WTC11 (cell line): ENCODE results near the gene METTL9. TPM values are rescaled to one million over a fixed set of nuclear protein-coding genes. Genes with fewer than 3 reads are reported as not detected.

Experiments used
- ATAC-seq: fragments of 200-7000 bp; cut with Tn5 transposase; 2 replicates; pipeline ENCODE4 v1.10.0; 2021; ENCODE audit warnings: mild to moderate bottlenecking, moderate library complexity
- CTCF ChIA-PET: fragments of 300-600 bp; sonication (Branson Sonifier 250); formaldehyde crosslinking; loops from one replicate; lab custom pipeline; 2021; ENCODE audit warnings: antibody characterized with exemption; lab: Charles Lee
- POLR2A ChIA-PET: fragments of 350-600 bp; sonication (Branson Sonifier 250); formaldehyde crosslinking; loops from one replicate; lab custom pipeline; 2021; ENCODE audit warnings: antibody characterized with exemption; lab: Charles Lee
- DNase-seq: peaks from one replicate; pipeline ENCODE4 v3.0.0; 2021; ENCODE audit warnings: low spot score
- H3K27ac Mint-ChIP-seq: 2 replicates; pipeline ENCODE4 v1.8.0; 2021; ENCODE audit warnings: mixed read lengths
- H3K27me3 Mint-ChIP-seq: 2 replicates; pipeline ENCODE4 v1.8.0; 2021; ENCODE audit warnings: low read depth, mild to moderate bottlenecking, moderate library complexity, mixed read lengths
- H3K36me3 Mint-ChIP-seq: 2 replicates; pipeline ENCODE4 v1.8.0; 2021; ENCODE audit warnings: mixed read lengths
- H3K4me1 Mint-ChIP-seq: 2 replicates; pipeline ENCODE4 v1.8.0; 2022; ENCODE audit warnings: mixed read lengths
- H3K4me3 Mint-ChIP-seq: 2 replicates; pipeline ENCODE4 v1.8.0; 2021; ENCODE audit warnings: mild to moderate bottlenecking, moderate library complexity, mixed read lengths
- H3K9me3 Mint-ChIP-seq: 2 replicates; pipeline ENCODE4 v1.8.0; 2021; ENCODE audit warnings: mixed read lengths
- ATF6 ChIP-seq: sonication (generic); formaldehyde crosslinking; IDR thresholded peaks from 2 replicates; pipeline ENCODE4 v1.8.1; 2023; ENCODE audit warnings: mild to moderate bottlenecking, missing genetic modification reagents
- CBFB ChIP-seq: sonication (generic); formaldehyde crosslinking; IDR thresholded peaks from 2 replicates; pipeline ENCODE4 v1.8.1; 2022; ENCODE audit warnings: mild to moderate bottlenecking, low read depth, missing genetic modification reagents
- ESRRA ChIP-seq: sonication (generic); formaldehyde crosslinking; IDR thresholded peaks from 2 replicates; pipeline ENCODE4 v1.8.1; 2022; ENCODE audit warnings: mild to moderate bottlenecking, missing genetic modification reagents, borderline replicate concordance
- ETV6 ChIP-seq: sonication (generic); formaldehyde crosslinking; IDR thresholded peaks from 2 replicates; pipeline ENCODE4 v1.8.1; 2022; ENCODE audit warnings: mild to moderate bottlenecking, missing genetic modification reagents
- FOXP4 ChIP-seq: sonication (generic); formaldehyde crosslinking; IDR thresholded peaks from 2 replicates; pipeline ENCODE4 v1.8.0; 2022; ENCODE audit warnings: mild to moderate bottlenecking, missing genetic modification reagents
- KAT7 ChIP-seq: sonication (generic); formaldehyde crosslinking; IDR thresholded peaks from 2 replicates; pipeline ENCODE4 v1.8.1; 2023; ENCODE audit warnings: missing genetic modification reagents, mild to moderate bottlenecking, borderline replicate concordance
- MYBL2 ChIP-seq: sonication (generic); formaldehyde crosslinking; IDR thresholded peaks from 2 replicates; pipeline ENCODE4 v1.8.1; 2023; ENCODE audit warnings: mild to moderate bottlenecking, moderate library complexity, missing genetic modification reagents
- NFATC4 ChIP-seq: fragments of 250-450 bp; sonication (Bioruptor Pico); IDR thresholded peaks from 2 replicates; pipeline ENCODE4 v1.9.0; 2021; ENCODE audit warnings: mild to moderate bottlenecking
- NR3C1 ChIP-seq: sonication (generic); formaldehyde crosslinking; conservative IDR thresholded peaks from 2 replicates; pipeline ENCODE4 v1.8.1; 2023; ENCODE audit warnings: low read depth, mild to moderate bottlenecking, missing genetic modification reagents
- SMAD4 ChIP-seq: sonication (generic); formaldehyde crosslinking; IDR thresholded peaks from 2 replicates; pipeline ENCODE4 v1.8.0; 2022; ENCODE audit warnings: mild to moderate bottlenecking, missing genetic modification reagents
- TCF7 ChIP-seq: sonication (generic); formaldehyde crosslinking; IDR thresholded peaks from 2 replicates; pipeline ENCODE4 v1.8.0; 2022; ENCODE audit warnings: mild to moderate bottlenecking, low read depth, missing genetic modification reagents, moderate library complexity
- TEAD1 ChIP-seq: sonication (generic); formaldehyde crosslinking; IDR thresholded peaks from 2 replicates; pipeline ENCODE4 v1.8.0; 2022; ENCODE audit warnings: mild to moderate bottlenecking, missing genetic modification reagents
- TEAD4 ChIP-seq: sonication (generic); formaldehyde crosslinking; IDR thresholded peaks from 2 replicates; pipeline ENCODE4 v1.8.0; 2022; ENCODE audit warnings: mild to moderate bottlenecking, missing genetic modification reagents
- USF1 ChIP-seq: sonication (generic); formaldehyde crosslinking; IDR thresholded peaks from 2 replicates; pipeline ENCODE4 v1.8.0; 2022; ENCODE audit warnings: mild to moderate bottlenecking, missing genetic modification reagents
- ZNF219 ChIP-seq: sonication (generic); formaldehyde crosslinking; IDR thresholded peaks from 2 replicates; pipeline ENCODE4 v1.8.0; 2023; ENCODE audit warnings: missing genetic modification reagents, mild to moderate bottlenecking, borderline replicate concordance
- ZNF232 ChIP-seq: sonication (generic); formaldehyde crosslinking; IDR thresholded peaks from 2 replicates; pipeline ENCODE4 v1.8.0; 2022; ENCODE audit warnings: mild to moderate bottlenecking, missing genetic modification reagents
- ZNF317 ChIP-seq: sonication (generic); formaldehyde crosslinking; IDR thresholded peaks from 2 replicates; pipeline ENCODE4 v1.8.1; 2023; ENCODE audit warnings: low read depth, mild to moderate bottlenecking, moderate library complexity, missing genetic modification reagents, borderline replicate concordance
- ZNF396 ChIP-seq: fragments of 250-450 bp; sonication (Bioruptor Pico); IDR thresholded peaks from 2 replicates; pipeline ENCODE4 v1.8.0; 2021; ENCODE audit warnings: mild to moderate bottlenecking, moderate library complexity, borderline replicate concordance
- total RNA-seq: library from RNA; stranded (reverse); gene quantifications from 3 replicates; pipeline ENCODE4 v1.2.3, GENCODE V29; 2021
- TF ChIP-seq, protein P1 (sequence below): fragments of 200-600 bp; IDR thresholded peaks from 2 replicates; pipeline ENCODE4 v1.8.0; 2022; ENCODE audit warnings: antibody characterized with exemption
- TF ChIP-seq, protein P2 (sequence below): sonication (generic); formaldehyde crosslinking; IDR thresholded peaks from 2 replicates; pipeline ENCODE4 v1.8.1; 2022; ENCODE audit warnings: mild to moderate bottlenecking, missing genetic modification reagents, moderate library complexity, borderline replicate concordance
- TF ChIP-seq, protein P3 (sequence below): sonication (generic); formaldehyde crosslinking; IDR thresholded peaks from 2 replicates; pipeline ENCODE4 v1.8.0; 2022; ENCODE audit warnings: mild to moderate bottlenecking, missing genetic modification reagents

METTL9 gene
- total RNA-seq, 1 experiment from 2014 or later: 94.6 TPM

DNA sequence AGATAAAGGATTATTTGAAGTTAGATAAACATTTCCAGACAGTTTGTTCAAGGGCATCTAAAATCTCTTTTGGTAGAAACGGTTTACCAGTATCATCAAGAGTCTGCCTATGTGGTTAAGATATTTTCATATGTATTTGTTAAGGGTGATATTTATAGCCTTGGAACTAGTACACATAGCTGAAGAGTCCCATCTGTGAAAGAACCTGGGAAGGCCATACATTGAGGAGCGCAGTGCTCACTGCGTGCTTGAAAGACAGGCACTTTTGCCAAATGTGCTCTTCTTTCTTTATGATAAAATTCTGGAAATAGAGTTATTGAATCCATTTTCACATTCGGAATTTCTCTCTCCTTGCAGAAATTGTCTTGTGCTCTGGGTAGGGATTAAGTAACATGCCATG, 45.3 kb downstream of the METTL9 start (continued):
- no peak for TF ChIP-seq ATF6 (CRISPR knock-in tag)
- TF ChIP-seq TEAD4: no peak
- no peak for TF ChIP-seq USF1 (CRISPR knock-in tag)
- no peak for TF ChIP-seq NR3C1 (CRISPR knock-in tag)
- TF ChIP-seq, protein P1, sequence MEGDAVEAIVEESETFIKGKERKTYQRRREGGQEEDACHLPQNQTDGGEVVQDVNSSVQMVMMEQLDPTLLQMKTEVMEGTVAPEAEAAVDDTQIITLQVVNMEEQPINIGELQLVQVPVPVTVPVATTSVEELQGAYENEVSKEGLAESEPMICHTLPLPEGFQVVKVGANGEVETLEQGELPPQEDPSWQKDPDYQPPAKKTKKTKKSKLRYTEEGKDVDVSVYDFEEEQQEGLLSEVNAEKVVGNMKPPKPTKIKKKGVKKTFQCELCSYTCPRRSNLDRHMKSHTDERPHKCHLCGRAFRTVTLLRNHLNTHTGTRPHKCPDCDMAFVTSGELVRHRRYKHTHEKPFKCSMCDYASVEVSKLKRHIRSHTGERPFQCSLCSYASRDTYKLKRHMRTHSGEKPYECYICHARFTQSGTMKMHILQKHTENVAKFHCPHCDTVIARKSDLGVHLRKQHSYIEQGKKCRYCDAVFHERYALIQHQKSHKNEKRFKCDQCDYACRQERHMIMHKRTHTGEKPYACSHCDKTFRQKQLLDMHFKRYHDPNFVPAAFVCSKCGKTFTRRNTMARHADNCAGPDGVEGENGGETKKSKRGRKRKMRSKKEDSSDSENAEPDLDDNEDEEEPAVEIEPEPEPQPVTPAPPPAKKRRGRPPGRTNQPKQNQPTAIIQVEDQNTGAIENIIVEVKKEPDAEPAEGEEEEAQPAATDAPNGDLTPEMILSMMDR: no peak
- TF ChIP-seq, all 79 proteins: peak for 0

GRCh38 chr16:21645261-21645721, 45.9 kb downstream of the METTL9 start:
- no peak overlapping the region for H3K27ac Mint-ChIP-seq
- no peaks in the 10 kb centered on the region for H3K9me3 Mint-ChIP-seq
- H3K27me3 Mint-ChIP-seq: no peaks in the 10 kb centered on the region
- CTCF ChIA-PET: interaction anchor here (2.1 kb wide), 1 partner anchor 12 kb away, joined by 12 read pairs; no protein-coding TSS in a partner anchor
- POLR2A ChIA-PET: no interaction called here
- no peak for DNase-seq
- H3K4me1 Mint-ChIP-seq: 0 out of 2 replicates have a peak, but pooled peaks cover 3% of the 10 kb centered on the region
- no peak for TF ChIP-seq NFATC4 (CRISPR knock-in tag)
- no peak for TF ChIP-seq KAT7 (CRISPR knock-in tag)
- TF ChIP-seq FOXP4 (CRISPR knock-in tag): no peak
- no peak for TF ChIP-seq TEAD1 (CRISPR knock-in tag)
- no peak for TF ChIP-seq ZNF317 (CRISPR knock-in tag)
- no peak for ATAC-seq
- no peak overlapping the region for H3K4me3 Mint-ChIP-seq
- no peaks in the 10 kb centered on the region for H3K36me3 Mint-ChIP-seq

- ATAC-seq: no peak
- no peaks in the 10 kb centered on the region for H3K9me3 Mint-ChIP-seq
- H3K36me3 Mint-ChIP-seq: no peaks in the 10 kb centered on the region
- TF ChIP-seq CBFB (CRISPR knock-in tag) (no peak), NR3C1 (CRISPR knock-in tag) (no peak), ESRRA (CRISPR knock-in tag) (no peak), TCF7 (CRISPR knock-in tag) (no peak), MYBL2 (no peak), ZNF396 (CRISPR knock-in tag) (no peak), KAT7 (CRISPR knock-in tag) (no peak), ETV6 (no peak), SMAD4 (CRISPR knock-in tag) (no peak), TEAD4 (no peak), ZNF232 (CRISPR knock-in tag) (no peak), NFATC4 (CRISPR knock-in tag) (no peak), ZNF219 (CRISPR knock-in tag) (no peak)
- TF ChIP-seq, protein P2, sequence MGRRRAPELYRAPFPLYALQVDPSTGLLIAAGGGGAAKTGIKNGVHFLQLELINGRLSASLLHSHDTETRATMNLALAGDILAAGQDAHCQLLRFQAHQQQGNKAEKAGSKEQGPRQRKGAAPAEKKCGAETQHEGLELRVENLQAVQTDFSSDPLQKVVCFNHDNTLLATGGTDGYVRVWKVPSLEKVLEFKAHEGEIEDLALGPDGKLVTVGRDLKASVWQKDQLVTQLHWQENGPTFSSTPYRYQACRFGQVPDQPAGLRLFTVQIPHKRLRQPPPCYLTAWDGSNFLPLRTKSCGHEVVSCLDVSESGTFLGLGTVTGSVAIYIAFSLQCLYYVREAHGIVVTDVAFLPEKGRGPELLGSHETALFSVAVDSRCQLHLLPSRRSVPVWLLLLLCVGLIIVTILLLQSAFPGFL: no peak
- TF ChIP-seq, protein P3, sequence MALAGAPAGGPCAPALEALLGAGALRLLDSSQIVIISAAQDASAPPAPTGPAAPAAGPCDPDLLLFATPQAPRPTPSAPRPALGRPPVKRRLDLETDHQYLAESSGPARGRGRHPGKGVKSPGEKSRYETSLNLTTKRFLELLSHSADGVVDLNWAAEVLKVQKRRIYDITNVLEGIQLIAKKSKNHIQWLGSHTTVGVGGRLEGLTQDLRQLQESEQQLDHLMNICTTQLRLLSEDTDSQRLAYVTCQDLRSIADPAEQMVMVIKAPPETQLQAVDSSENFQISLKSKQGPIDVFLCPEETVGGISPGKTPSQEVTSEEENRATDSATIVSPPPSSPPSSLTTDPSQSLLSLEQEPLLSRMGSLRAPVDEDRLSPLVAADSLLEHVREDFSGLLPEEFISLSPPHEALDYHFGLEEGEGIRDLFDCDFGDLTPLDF (CRISPR knock-in tag): no peak
- H3K4me3 Mint-ChIP-seq: no peak overlapping the region
- 0 out of 2 replicates have a peak, but pooled peaks cover 3% of the 10 kb centered on the region for H3K4me1 Mint-ChIP-seq
- H3K27me3 Mint-ChIP-seq: no peaks in the 10 kb centered on the region
- CTCF ChIA-PET: interaction anchor here (2.1 kb wide), 1 partner anchor 11 kb away, joined by 12 read pairs; no protein-coding TSS in a partner anchor
- H3K27ac Mint-ChIP-seq: no peak overlapping the region
- POLR2A ChIA-PET: no interaction called here
- no peak for DNase-seq
These were observed 46.7 kb downstream of the METTL9 start for GRCh38 chr16:21646091-21646490.
